NCI-H748 (cell line): Measurements from ENCODE around the gene PXDC1.
"Not testable (repeated sequence)": the region's sequence is repeated elsewhere in the genome, so short reads cannot be mapped to it uniquely, and the experiment has no call there.

Source experiments
- DNase-seq: peaks from one replicate; lab custom pipeline; 2025; ENCODE audit not compliant: unreplicated experiment; lab: John Stamatoyannopoulos, UW

PXDC1 gene

DNA sequence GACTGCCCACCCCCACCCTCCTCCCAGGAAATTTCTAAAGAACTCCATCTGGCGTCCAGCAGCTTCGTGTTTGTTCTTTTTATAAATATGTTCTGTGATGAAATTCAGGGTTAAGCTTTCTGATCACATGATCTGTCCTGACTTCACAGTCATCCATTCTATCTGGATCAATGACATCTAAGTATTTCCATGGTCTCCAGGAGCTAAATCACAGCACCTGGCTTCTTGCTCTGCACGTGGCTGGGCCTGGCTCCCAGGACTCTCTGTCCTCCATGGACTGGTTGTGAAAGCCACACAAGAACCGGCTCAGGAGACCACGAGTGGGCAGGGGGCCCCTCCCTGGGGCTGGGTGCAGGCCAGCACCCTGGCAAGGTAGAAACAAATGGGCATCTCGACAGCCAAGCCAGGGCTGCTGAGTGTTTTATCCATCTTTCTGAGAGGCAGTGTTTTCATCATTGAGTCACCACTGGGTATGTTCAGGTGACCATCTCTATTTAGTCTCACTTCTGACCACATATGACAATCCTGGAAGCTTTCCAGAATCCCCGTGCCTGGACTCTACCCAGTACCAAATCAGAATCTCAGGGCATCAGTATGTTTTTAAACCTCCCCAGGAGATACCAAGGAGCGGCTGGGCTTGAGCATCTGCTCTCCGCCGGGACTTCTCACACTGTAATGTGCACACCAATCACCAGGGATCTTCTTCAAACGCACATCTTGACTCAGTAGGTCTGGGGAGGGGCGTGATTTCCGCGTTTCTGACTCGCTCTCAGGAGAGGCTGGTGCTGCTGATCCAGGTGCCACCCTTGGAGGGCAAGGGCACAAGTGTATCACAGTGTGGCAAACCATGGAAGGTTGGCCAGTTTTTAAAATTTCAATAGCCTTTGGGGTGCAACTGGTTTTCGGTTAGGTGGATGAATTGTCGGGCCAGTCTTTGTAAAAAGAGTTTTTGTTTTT is 31.6 kb upstream of the PXDC1 start:
- DNase-seq, result no peak

GRCh38 chr6:3781504-3781903 is 30.0 kb upstream of the PXDC1 start:
- DNase-seq, result no peak

DNA sequence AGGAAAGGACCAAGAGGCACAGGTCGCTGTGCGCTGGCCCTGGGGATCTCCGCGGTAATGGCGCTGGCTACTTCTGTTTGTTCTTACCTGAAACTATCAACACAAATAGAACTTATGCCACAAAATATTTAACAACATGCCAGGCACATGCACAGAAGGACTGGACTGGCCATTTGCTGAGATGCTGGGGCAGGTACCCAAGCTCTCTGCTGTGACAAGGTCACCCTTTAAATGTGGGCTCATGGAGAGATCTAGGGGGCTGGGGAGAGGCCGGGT is 28.0 kb upstream of the PXDC1 start:
- no peak for DNase-seq

DNA sequence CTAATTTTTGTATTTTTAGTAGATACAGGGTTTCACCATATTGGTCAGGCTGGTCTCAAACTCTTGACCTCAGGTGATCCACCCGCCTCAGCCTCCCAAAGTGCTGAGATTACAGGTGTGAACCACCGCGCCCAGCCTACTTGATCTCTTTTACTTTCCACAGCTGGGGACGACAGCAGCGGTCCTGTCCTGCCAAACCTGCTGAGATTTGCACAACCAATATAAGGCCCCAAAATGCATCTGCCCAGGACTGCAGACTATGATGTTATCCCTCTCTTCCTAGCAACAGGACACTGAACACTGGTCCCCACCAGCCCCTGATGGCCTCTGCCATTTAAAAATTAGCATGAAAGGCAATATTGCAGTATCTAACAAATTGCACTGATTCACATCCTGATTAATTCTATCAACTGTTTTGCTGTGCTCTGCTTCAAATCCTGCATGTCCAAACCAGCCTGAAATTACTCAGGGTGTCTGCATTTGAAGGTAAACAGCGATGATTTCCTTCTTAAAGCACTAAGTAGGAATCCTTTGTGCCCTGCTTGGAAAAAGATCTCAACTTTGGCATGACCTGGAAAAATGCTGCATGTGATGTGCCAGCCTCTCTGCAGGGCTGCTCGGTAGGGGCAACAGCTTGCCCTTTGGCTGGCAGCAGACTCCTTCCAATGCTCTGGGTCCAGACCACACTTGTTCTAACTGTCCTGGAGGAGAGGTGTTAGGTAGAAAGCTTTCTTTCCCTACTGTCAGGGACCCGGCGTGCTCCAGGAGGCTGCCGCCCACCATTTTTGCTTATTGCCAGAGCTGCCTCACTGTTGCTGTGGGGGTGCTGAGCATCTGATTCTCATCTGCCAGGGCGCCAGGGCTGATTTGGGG is 27.4 kb upstream of the PXDC1 start:
- DNase-seq, result no peak

GRCh38 chr6:3777730-3778461 is 26.4 kb upstream of the PXDC1 start:
- no peak for DNase-seq

- DNase-seq, result no peak
Measured at GRCh38 chr6:3776881-3777507, 25.5 kb upstream of the PXDC1 start.

DNA sequence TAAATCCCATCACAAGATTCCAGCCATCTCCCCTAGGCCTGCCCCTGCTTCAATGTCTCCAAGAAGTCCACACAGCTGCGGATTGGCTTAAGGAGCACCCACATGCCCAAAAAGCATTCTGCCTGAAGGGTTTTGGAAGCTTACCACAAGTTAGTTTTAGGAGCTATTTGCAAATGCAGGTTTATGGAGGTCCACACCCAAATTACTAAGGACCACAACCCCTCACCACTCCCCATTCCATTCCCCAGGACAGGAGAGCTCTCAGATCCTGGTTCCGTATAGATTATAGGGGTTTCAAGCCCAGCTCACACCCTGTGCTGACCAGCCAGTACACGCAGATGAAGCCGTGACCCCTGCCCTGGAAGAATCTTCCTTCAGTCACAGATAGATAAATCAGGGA is 24.3 kb upstream of the PXDC1 start:
- no peak for DNase-seq

DNA sequence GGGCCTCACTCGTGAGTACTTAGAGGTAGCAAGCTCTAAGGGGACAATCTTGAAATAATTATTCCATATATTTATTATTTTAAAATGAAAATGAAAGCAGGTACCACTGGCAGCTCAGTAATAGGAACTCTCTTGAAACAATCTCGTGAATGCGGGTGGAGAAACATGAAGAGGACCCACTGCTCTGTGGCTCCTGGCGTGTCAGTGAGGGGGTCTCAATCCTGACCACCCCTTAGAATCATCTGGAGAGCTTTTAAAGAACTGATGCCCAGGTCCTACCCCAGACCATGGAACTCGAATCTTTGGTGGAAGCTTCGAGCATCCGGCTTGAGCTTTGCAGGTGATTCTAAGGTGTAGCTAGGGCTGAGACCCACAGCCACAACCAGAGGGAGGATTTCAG is 23.9 kb upstream of the PXDC1 start:
- no peak for DNase-seq

GRCh38 chr6:3773678-3774298 is 22.3 kb upstream of the PXDC1 start:
- DNase-seq, result no peak

- DNase-seq, result not testable (repeated sequence)
Measured at GRCh38 chr6:3772127-3772999, 20.9 kb upstream of the PXDC1 start.

GRCh38 chr6:3771407-3772011 is 20.0 kb upstream of the PXDC1 start:
- no peak for DNase-seq

DNA sequence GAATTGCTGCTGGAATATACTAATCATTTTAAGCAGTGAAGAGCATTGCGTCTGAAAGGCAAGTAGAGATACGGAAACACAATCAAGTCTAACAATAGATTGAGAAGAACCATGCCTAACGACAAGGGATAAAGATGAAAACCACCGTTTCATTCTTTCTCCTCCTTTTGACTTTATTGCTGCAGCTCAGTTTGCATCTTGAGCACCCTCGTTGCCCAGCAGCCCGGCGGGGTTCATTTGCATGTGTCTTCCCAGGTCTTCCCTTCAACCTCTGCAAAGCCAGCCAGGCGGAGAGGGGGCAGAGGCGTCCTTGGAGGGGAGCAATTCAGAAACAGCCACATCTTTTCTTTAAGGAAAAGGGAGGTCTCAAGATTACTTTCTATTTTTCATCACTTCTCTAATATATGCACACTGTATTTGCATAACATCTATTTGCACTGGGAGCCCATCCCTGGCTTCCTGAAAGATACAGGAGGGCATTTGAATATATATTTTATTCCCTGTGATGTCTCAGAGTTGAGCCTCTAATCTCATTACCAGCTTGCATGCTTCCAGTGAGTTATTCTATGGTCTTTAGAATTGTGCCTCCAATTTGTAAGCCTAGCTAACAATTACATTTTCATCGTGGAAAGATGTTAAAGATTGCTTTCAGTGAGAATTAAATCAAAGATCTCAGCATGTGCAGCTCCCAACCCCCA is 18.7 kb upstream of the PXDC1 start:
- DNase-seq, result no peak

DNA sequence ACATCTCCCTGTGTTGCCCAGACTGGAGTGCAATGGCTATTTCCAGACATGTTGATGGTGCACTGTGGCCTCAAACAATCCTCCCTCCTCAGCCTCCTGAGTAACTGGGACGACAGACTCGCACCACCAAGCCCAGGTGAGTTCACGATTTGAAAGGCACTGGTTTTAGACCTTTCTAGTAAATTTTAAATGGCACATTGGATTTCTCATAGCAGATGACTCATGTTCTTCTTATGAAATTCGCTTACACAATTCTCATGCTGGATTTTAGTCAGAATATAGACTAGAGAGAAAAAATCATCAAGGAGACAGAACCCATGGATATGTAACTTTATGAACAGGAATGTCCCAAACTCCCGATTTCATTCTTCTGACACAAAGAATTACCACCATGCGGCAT is 18.1 kb upstream of the PXDC1 start:
- no peak for DNase-seq

- DNase-seq, result no peak
Measured at GRCh38 chr6:3768502-3768901, 17.0 kb upstream of the PXDC1 start.

- DNase-seq, result not testable (repeated sequence)
Measured at GRCh38 chr6:3767483-3767882, 16.0 kb upstream of the PXDC1 start.

- DNase-seq, result no peak
Measured at GRCh38 chr6:3766214-3766613, 14.7 kb upstream of the PXDC1 start.

DNA sequence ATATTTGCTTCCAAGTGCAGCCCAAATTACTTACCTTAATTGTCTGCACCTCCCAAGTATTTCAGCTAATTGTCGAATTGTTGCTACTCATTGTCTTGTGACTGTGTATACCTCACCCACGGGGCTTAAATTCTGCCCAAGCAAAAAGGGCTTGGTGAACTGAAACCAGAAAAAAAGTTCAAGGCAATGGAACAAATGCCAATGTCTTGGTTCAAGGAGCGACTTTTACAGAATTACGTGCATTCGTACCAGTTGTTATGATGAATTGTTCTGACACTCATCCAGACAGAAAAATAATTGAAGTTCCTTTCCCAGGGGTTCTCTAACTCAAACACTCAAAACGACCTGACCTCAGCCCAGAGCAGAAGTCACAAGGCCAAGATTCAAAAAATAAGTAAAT is 13.9 kb upstream of the PXDC1 start:
- DNase-seq, result no peak

- DNase-seq, result no peak
Measured at GRCh38 chr6:3764516-3765335, 13.2 kb upstream of the PXDC1 start.
